A204.1 (cell line): ENCODE data around the gene RAP1GDS1.
"Not testable (repeated sequence)": the region's sequence is repeated elsewhere in the genome, so short reads cannot be mapped to it uniquely, and the experiment has no call there.

Experiments
- FAIRE-seq: peaks from 2 replicates; lab custom pipeline; 2012; peaks lifted over from hg19 to GRCh38; lab: Jason Lieb, UNC

RAP1GDS1 gene

GRCh38 chr4:98358630-98359248 is 97.6 kb downstream of the RAP1GDS1 start:
- no peak for FAIRE-seq

- FAIRE-seq: no peak
Observed at GRCh38 chr4:98359646-98360045, 98.5 kb downstream of the RAP1GDS1 start.

GRCh38 chr4:98363431-98363830 is 102.2 kb downstream of the RAP1GDS1 start:
- FAIRE-seq: no peak

GRCh38 chr4:98366275-98366674 is 105.1 kb downstream of the RAP1GDS1 start:
- FAIRE-seq: not testable (repeated sequence)

GRCh38 chr4:98368000-98368399 is 106.8 kb downstream of the RAP1GDS1 start:
- FAIRE-seq: not testable (repeated sequence)

- no peak for FAIRE-seq
Observed at GRCh38 chr4:98369322-98369721, 108.1 kb downstream of the RAP1GDS1 start.

GRCh38 chr4:98374643-98375042 is 113.5 kb downstream of the RAP1GDS1 start:
- no peak for FAIRE-seq

GRCh38 chr4:98377559-98377958 is 116.4 kb downstream of the RAP1GDS1 start:
- no peak for FAIRE-seq

GRCh38 chr4:98381306-98381705 is 120.1 kb downstream of the RAP1GDS1 start:
- FAIRE-seq: peak; percentile 44

- peak; percentile 73 for FAIRE-seq
Observed at GRCh38 chr4:98383431-98384106, 122.4 kb downstream of the RAP1GDS1 start.

GRCh38 chr4:98385831-98386230 is 124.6 kb downstream of the RAP1GDS1 start:
- peak; percentile 30 for FAIRE-seq

- no peak for FAIRE-seq
Observed at GRCh38 chr4:98387345-98388026, 126.3 kb downstream of the RAP1GDS1 start.

GRCh38 chr4:98394134-98394533 is 132.9 kb downstream of the RAP1GDS1 start:
- no peak for FAIRE-seq

GRCh38 chr4:98399915-98400314 is 138.7 kb downstream of the RAP1GDS1 start:
- no peak for FAIRE-seq

- FAIRE-seq: no peak
Observed at GRCh38 chr4:98406819-98407218, 145.6 kb downstream of the RAP1GDS1 start.

GRCh38 chr4:98411731-98412130 is 150.5 kb downstream of the RAP1GDS1 start:
- FAIRE-seq: no peak

GRCh38 chr4:98416844-98417243 is 155.7 kb downstream of the RAP1GDS1 start:
- FAIRE-seq: no peak

- not testable (repeated sequence) for FAIRE-seq
Observed at GRCh38 chr4:98420151-98420550, 159.0 kb downstream of the RAP1GDS1 start.

GRCh38 chr4:98421111-98421510 is 159.9 kb downstream of the RAP1GDS1 start:
- FAIRE-seq: no peak

- no peak for FAIRE-seq
Observed at GRCh38 chr4:98423009-98423408, 161.8 kb downstream of the RAP1GDS1 start.

GRCh38 chr4:98430708-98431403 is 169.7 kb downstream of the RAP1GDS1 start:
- FAIRE-seq: no peak

GRCh38 chr4:98433691-98434090 is 172.5 kb downstream of the RAP1GDS1 start:
- FAIRE-seq: no peak

GRCh38 chr4:98434816-98435215 is 173.6 kb downstream of the RAP1GDS1 start:
- no peak for FAIRE-seq
